ENCODE measurements around the gene C9orf40. TPM values are rescaled to one million over a fixed set of nuclear protein-coding genes. Genes with fewer than 3 reads are reported as not detected.

Gene C9orf40
- total RNA-seq, 1 experiment from 2014 or later: 10.3 TPM

GRCh38 chr9:74975538-74975937 lies 22.8 kb upstream of the C9orf40 start:
- peaks cover 7% of the 10 kb centered on the region for H3K27me3 Mint-ChIP-seq (ENCODE audit: low read depth)
- Histone ChIP-seq H2BK12ac (ENCODE audit: insufficient read length, low read depth, low read length) (no peak overlapping the region), H3T11ph (ENCODE audit: low read length) (no peak overlapping the region), H4K91ac (ENCODE audit: insufficient read length, low read depth, low read length) (no peak overlapping the region), H2AFZ (ENCODE audit: low read length) (no peak overlapping the region), H3K18ac (ENCODE audit: insufficient read length, low read depth, low read length) (no peak overlapping the region), H3K9me3 (ENCODE audit: control insufficient read depth, low read depth, low read length) (no peaks in the 10 kb centered on the region), H3K27me3 (ENCODE audit: insufficient read depth, low read length) (no peaks in the 10 kb centered on the region), H2BK15ac (ENCODE audit: low read depth, low read length) (no peak overlapping the region), H3K4me1 (ENCODE audit: insufficient read depth, low read length) (no peaks in the 10 kb centered on the region), H2BK20ac (ENCODE audit: low read depth, low read length, poor library complexity, severe bottlenecking) (no peak overlapping the region), H3K23ac (ENCODE audit: insufficient read length, low read depth, low read length) (no peak overlapping the region), H4K8ac (replicated peaks; ENCODE audit: insufficient read length, low read depth, low read length) (no peak overlapping the region), H2BK5ac (ENCODE audit: insufficient read length, low read length) (no peak overlapping the region), H4K20me1 (ENCODE audit: control insufficient read depth, insufficient read depth, insufficient read length) (no peaks in the 10 kb centered on the region), H3K56ac (ENCODE audit: insufficient read length, low read depth, low read length) (no peak overlapping the region), H3K9ac (ENCODE audit: extremely low read depth, insufficient read length, low read length) (no peak overlapping the region), H2AK5ac (ENCODE audit: insufficient read length, low read length) (no peak overlapping the region), H4K5ac (ENCODE audit: insufficient read length, low read depth, low read length) (no peak overlapping the region), H3K14ac (ENCODE audit: insufficient read depth, low read length) (no peak overlapping the region), H3K79me2 (ENCODE audit: insufficient read depth, low read length) (no peaks in the 10 kb centered on the region), H3K79me1 (ENCODE audit: insufficient read depth, low read depth, low read length, poor library complexity, severe bottlenecking) (no peaks in the 10 kb centered on the region), H2BK120ac (ENCODE audit: low read depth, low read length, poor library complexity, severe bottlenecking) (no peak overlapping the region), H3K23me2 (ENCODE audit: insufficient read length, low read depth, low read length, poor library complexity, severe bottlenecking) (no peaks in the 10 kb centered on the region), H3K4me2 (ENCODE audit: insufficient read depth, insufficient read length, low read length) (no peak overlapping the region), H3K4ac (ENCODE audit: low read depth, low read length) (no peak overlapping the region), H3K27ac (ENCODE audit: insufficient read length, low read depth, low read length) (no peak overlapping the region)
- no CpG with 5 or more reads among the region's 5 CpGs for WGBS (ENCODE audit: extremely low coverage, insufficient read length, low lambda C conversion rate)
- H3K4me1 Mint-ChIP-seq: peaks cover 0 to 7% of the 10 kb centered on the region in 2 experiments; a peak in 2 of 4 replicates
- peaks cover 32 to 62% (median 59%) of the 10 kb centered on the region in 3 experiments for H3K36me3 Mint-ChIP-seq (ENCODE audit: insufficient read depth in 1 of 3, low read depth in 3 of 3)
- H3K9me3 Mint-ChIP-seq: peaks cover 29 to 37% of the 10 kb centered on the region in 2 experiments
- no peak for DNase-seq
- H3K27ac Mint-ChIP-seq: no peak overlapping the region
- H3K4me3 Mint-ChIP-seq: no peak overlapping the region
- TF ChIP-seq CTCF (conservative IDR thresholded peaks at IDR 0.05): no peak

All from H9 (cell line).